NCI-H69 (cell line): ENCODE results near the gene MSH3.
"Not testable (repeated sequence)": the region's sequence is repeated elsewhere in the genome, so short reads cannot be mapped to it uniquely, and the experiment has no call there.

Source experiments
- DNase-seq: peaks from one replicate; lab custom pipeline; 2025; lab: John Stamatoyannopoulos, UW

The MSH3 gene

GRCh38 chr5:80755626-80756025, 101.2 kb downstream of the MSH3 start:
- DNase-seq, result peak; percentile 51

GRCh38 chr5:80756292-80756691, 101.8 kb downstream of the MSH3 start:
- DNase-seq, result no peak

GRCh38 chr5:80757290-80757689, 102.8 kb downstream of the MSH3 start:
- no peak for DNase-seq

GRCh38 chr5:80759866-80760577, 105.6 kb downstream of the MSH3 start:
- DNase-seq, result no peak

GRCh38 chr5:80760680-80761079, 106.2 kb downstream of the MSH3 start:
- no peak for DNase-seq

GRCh38 chr5:80761176-80761575, 106.7 kb downstream of the MSH3 start:
- peak; percentile 11 for DNase-seq

- no peak for DNase-seq
Measured at GRCh38 chr5:80761966-80762365, 107.5 kb downstream of the MSH3 start.

GRCh38 chr5:80762573-80762972, 108.1 kb downstream of the MSH3 start:
- no peak for DNase-seq

GRCh38 chr5:80763211-80763610, 108.8 kb downstream of the MSH3 start:
- peak; percentile 14 for DNase-seq

- DNase-seq, result no peak
Measured at GRCh38 chr5:80763873-80764647, 109.6 kb downstream of the MSH3 start.

GRCh38 chr5:80764786-80765185, 110.3 kb downstream of the MSH3 start:
- no peak for DNase-seq

- no peak for DNase-seq
Measured at GRCh38 chr5:80777347-80778287, 123.2 kb downstream of the MSH3 start.

GRCh38 chr5:80780024-80780423, 125.6 kb downstream of the MSH3 start:
- no peak for DNase-seq

GRCh38 chr5:80780761-80781285, 126.4 kb downstream of the MSH3 start:
- no peak for DNase-seq

GRCh38 chr5:80781356-80781755, 126.9 kb downstream of the MSH3 start:
- DNase-seq, result no peak

GRCh38 chr5:80782626-80783025, 128.2 kb downstream of the MSH3 start:
- peak; percentile 44 for DNase-seq

- not testable (repeated sequence) for DNase-seq
Measured at GRCh38 chr5:80783751-80784150, 129.3 kb downstream of the MSH3 start.

- DNase-seq, result no peak
Measured at GRCh38 chr5:80784451-80784850, 130.0 kb downstream of the MSH3 start.

- DNase-seq, result not testable (repeated sequence)
Measured at GRCh38 chr5:80789319-80790016, 135.0 kb downstream of the MSH3 start.

- DNase-seq, result no peak
Measured at GRCh38 chr5:80790698-80791097, 136.2 kb downstream of the MSH3 start.

- no peak for DNase-seq
Measured at GRCh38 chr5:80793354-80793753, 138.9 kb downstream of the MSH3 start.
